NB4 (cell line): ENCODE measurements around the gene CACYBP.

Experiments used
- MYC ChIP-seq: IDR thresholded peaks from 2 replicates; pipeline ENCODE4 v1.6.1; 2011; ENCODE audit warnings: low read depth, low read length
- POLR2A ChIP-seq: IDR thresholded peaks from 2 replicates; pipeline ENCODE4 v1.6.1; 2011; ENCODE audit warnings: mild to moderate bottlenecking; ENCODE audit not compliant: insufficient read length; ENCODE audit errors: extremely low read depth
- TF ChIP-seq, protein P1 (sequence below): IDR thresholded peaks from one replicate; pipeline ENCODE4 v1.5.1; 2012; ENCODE audit warnings: low read depth, low read length

DNA sequence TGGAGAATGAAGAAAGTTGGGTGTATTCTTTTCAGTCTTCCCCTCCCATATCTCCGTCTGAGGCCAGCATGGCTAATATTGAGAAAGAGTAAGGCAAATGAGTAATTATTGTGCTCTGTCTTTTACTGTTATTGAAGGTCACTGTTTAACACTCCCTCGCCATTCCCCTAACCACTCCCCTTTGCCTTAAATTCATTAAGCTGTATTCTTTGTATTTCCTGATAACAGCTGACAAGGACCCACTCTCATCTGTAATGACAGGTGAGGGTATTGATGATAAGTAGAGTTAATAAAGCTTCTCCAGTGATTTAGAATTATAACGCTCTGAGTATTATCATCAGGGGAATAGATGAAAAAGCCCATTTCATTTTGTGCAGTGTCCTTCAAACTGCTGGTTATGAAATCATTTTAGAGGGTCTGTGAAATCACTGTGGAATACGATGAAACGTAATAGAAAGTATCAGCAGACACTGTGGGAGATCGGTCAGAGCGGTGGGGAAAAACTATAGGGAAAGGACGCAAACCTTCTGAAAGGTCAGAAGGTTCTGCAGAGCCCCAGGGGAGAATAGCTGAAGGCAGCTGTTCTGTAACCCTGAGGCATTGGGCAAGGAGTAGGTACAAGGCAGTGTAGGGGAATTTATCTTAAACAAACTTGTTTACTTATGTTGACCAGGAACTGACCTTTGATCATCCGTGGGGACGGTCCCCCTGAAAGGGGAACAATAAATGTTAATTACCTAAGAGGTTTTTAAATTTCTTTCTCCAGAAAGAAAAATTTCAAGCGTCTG lies 46.3 kb upstream of the CACYBP start:
- TF ChIP-seq, protein P1, sequence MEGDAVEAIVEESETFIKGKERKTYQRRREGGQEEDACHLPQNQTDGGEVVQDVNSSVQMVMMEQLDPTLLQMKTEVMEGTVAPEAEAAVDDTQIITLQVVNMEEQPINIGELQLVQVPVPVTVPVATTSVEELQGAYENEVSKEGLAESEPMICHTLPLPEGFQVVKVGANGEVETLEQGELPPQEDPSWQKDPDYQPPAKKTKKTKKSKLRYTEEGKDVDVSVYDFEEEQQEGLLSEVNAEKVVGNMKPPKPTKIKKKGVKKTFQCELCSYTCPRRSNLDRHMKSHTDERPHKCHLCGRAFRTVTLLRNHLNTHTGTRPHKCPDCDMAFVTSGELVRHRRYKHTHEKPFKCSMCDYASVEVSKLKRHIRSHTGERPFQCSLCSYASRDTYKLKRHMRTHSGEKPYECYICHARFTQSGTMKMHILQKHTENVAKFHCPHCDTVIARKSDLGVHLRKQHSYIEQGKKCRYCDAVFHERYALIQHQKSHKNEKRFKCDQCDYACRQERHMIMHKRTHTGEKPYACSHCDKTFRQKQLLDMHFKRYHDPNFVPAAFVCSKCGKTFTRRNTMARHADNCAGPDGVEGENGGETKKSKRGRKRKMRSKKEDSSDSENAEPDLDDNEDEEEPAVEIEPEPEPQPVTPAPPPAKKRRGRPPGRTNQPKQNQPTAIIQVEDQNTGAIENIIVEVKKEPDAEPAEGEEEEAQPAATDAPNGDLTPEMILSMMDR = no peak
- TF ChIP-seq MYC (no peak), POLR2A (no peak)
